ENCODE results near the gene NSMCE1.

DNA sequence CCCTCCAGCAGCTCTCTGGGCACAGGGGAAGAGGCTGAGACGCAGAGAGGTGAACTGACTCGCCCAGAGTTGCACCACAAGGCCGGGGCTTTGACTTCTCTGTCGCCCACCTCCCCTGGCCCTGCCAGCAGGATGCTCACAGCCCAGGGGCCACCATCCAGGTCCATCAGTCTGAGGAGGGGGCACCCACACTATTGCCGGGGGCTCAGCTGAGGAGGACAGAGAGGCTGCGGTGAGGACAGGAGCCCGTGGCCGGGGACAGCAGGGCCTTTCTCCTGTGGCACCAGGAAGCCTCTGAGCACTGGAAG is 32.7 kb downstream of the NSMCE1 start:
- TF ChIP-seq, protein P1, sequence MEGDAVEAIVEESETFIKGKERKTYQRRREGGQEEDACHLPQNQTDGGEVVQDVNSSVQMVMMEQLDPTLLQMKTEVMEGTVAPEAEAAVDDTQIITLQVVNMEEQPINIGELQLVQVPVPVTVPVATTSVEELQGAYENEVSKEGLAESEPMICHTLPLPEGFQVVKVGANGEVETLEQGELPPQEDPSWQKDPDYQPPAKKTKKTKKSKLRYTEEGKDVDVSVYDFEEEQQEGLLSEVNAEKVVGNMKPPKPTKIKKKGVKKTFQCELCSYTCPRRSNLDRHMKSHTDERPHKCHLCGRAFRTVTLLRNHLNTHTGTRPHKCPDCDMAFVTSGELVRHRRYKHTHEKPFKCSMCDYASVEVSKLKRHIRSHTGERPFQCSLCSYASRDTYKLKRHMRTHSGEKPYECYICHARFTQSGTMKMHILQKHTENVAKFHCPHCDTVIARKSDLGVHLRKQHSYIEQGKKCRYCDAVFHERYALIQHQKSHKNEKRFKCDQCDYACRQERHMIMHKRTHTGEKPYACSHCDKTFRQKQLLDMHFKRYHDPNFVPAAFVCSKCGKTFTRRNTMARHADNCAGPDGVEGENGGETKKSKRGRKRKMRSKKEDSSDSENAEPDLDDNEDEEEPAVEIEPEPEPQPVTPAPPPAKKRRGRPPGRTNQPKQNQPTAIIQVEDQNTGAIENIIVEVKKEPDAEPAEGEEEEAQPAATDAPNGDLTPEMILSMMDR (conservative IDR thresholded peaks at IDR 0.05; ENCODE audit: low read depth, low read length), result no peak
- TF ChIP-seq EZH2 (IDR thresholded peaks at IDR 0.05; ENCODE audit: borderline replicate concordance, low read depth, low read length, poor library complexity, severe bottlenecking), result no peak

Data from A673 (cell line).